ENCODE measurements around the gene ABTB2. TPM values are rescaled to one million over a fixed set of nuclear protein-coding genes. Genes with fewer than 3 reads are reported as not detected.

Gene ABTB2
- total RNA-seq, 1 experiment from 2014 or later, result 5.5 TPM

GRCh38 chr11:34208266-34209135 is 149.3 kb downstream of the ABTB2 start:
- DNase-seq, result no peak
- Histone ChIP-seq H2BK15ac (ENCODE audit: low read depth, low read length) (no peak overlapping the region), H3T11ph (ENCODE audit: low read length) (no peak overlapping the region), H4K20me1 (ENCODE audit: control insufficient read depth, insufficient read depth, insufficient read length) (no peaks in the 10 kb centered on the region), H4K91ac (ENCODE audit: insufficient read length, low read depth, low read length) (no peak overlapping the region), H3K4ac (ENCODE audit: low read depth, low read length) (no peak overlapping the region), H3K9me3 (ENCODE audit: control insufficient read depth, low read depth, low read length) (no peaks in the 10 kb centered on the region), H2BK12ac (ENCODE audit: insufficient read length, low read depth, low read length) (no peak overlapping the region), H3K27ac (ENCODE audit: insufficient read length, low read depth, low read length) (no peak overlapping the region), H3K4me2 (ENCODE audit: insufficient read depth, insufficient read length, low read length) (no peak overlapping the region), H3K27me3 (ENCODE audit: insufficient read depth, low read length) (no peaks in the 10 kb centered on the region), H2BK120ac (ENCODE audit: low read depth, low read length, poor library complexity, severe bottlenecking) (no peak overlapping the region), H3K23ac (ENCODE audit: insufficient read length, low read depth, low read length) (no peak overlapping the region), H3K18ac (ENCODE audit: insufficient read length, low read depth, low read length) (no peak overlapping the region), H3K9ac (ENCODE audit: extremely low read depth, insufficient read length, low read length) (no peak overlapping the region), H3K56ac (ENCODE audit: insufficient read length, low read depth, low read length) (no peak overlapping the region), H2BK5ac (ENCODE audit: insufficient read length, low read length) (no peak overlapping the region), H4K5ac (ENCODE audit: insufficient read length, low read depth, low read length) (no peak overlapping the region), H3K23me2 (ENCODE audit: insufficient read length, low read depth, low read length, poor library complexity, severe bottlenecking) (no peaks in the 10 kb centered on the region), H3K4me1 (ENCODE audit: insufficient read depth, low read length) (peaks cover 5% of the 10 kb centered on the region; the same call in 1 of the 2 replicates), H2AFZ (ENCODE audit: low read length) (no peak overlapping the region), H2AK5ac (ENCODE audit: insufficient read length, low read length) (no peak overlapping the region), H4K8ac (replicated peaks; ENCODE audit: insufficient read length, low read depth, low read length) (no peak overlapping the region), H2BK20ac (ENCODE audit: low read depth, low read length, poor library complexity, severe bottlenecking) (no peak overlapping the region), H3K79me1 (ENCODE audit: insufficient read depth, low read depth, low read length, poor library complexity, severe bottlenecking) (no peaks in the 10 kb centered on the region), H3K79me2 (ENCODE audit: insufficient read depth, low read length) (no peaks in the 10 kb centered on the region), H3K14ac (ENCODE audit: insufficient read depth, low read length) (no peak overlapping the region)
- no peak for TF ChIP-seq CTCF (conservative IDR thresholded peaks at IDR 0.05)
- no peaks in the 10 kb centered on the region for H3K36me3 Mint-ChIP-seq (ENCODE audit: insufficient read depth in 1 of 3, low read depth in 3 of 3)
- peaks cover 41 to 52% of the 10 kb centered on the region in 2 experiments for H3K4me1 Mint-ChIP-seq
- H3K4me3 Mint-ChIP-seq, result no peak overlapping the region; a peak in 1 of 5 replicates
- H3K9me3 Mint-ChIP-seq, result no peaks in the 10 kb centered on the region
- H3K27me3 Mint-ChIP-seq (ENCODE audit: low read depth), result no peaks in the 10 kb centered on the region; the same call in 1 of the 2 replicates
- no CpG with 5 or more reads among the region's 11 CpGs for WGBS (ENCODE audit: extremely low coverage, insufficient read length, low lambda C conversion rate)
- H3K27ac Mint-ChIP-seq, result peak overlapping the region in 1 of 3 experiments; percentile 73; a peak in 1 of 7 replicates
